ENCODE results near the gene PLD4.
"Not testable (repeated sequence)": the region's sequence is repeated elsewhere in the genome, so short reads cannot be mapped to it uniquely, and the experiment has no call there.

PLD4 gene

GRCh38 chr14:104887623-104888488, 36.8 kb upstream of the PLD4 start:
- no peak overlapping the region for H3K4me3 ChIP-seq (ENCODE audit: low read depth, low read length)
- TF ChIP-seq CTCF (IDR thresholded peaks at IDR 0.05; ENCODE audit: control insufficient read depth, extremely low read depth, insufficient read depth): no peak
- DNase-seq (ENCODE audit: low read depth): no peak

- no peak for DNase-seq (ENCODE audit: low read depth)
- no peak for TF ChIP-seq CTCF (IDR thresholded peaks at IDR 0.05; ENCODE audit: control insufficient read depth, extremely low read depth, insufficient read depth)
- H3K4me3 ChIP-seq (ENCODE audit: low read depth, low read length): no peak overlapping the region
Measured at GRCh38 chr14:104888489-104889374, 35.9 kb upstream of the PLD4 start.

- H3K4me3 ChIP-seq (ENCODE audit: low read depth, low read length): no peak overlapping the region
- no peak for DNase-seq (ENCODE audit: low read depth)
- TF ChIP-seq CTCF (IDR thresholded peaks at IDR 0.05; ENCODE audit: control insufficient read depth, extremely low read depth, insufficient read depth): no peak
Measured at GRCh38 chr14:104889375-104889757, 35.3 kb upstream of the PLD4 start.

GRCh38 chr14:104890292-104890691, 34.4 kb upstream of the PLD4 start:
- H3K4me3 ChIP-seq (ENCODE audit: low read depth, low read length); DNase-seq (ENCODE audit: low read depth): not testable (repeated sequence)

- no peak for TF ChIP-seq CTCF (IDR thresholded peaks at IDR 0.05; ENCODE audit: control insufficient read depth, extremely low read depth, insufficient read depth)
- no peak for DNase-seq (ENCODE audit: low read depth)
Measured at GRCh38 chr14:104891121-104891551, 33.5 kb upstream of the PLD4 start.

GRCh38 chr14:104891664-104892530, 32.8 kb upstream of the PLD4 start:
- no peak for DNase-seq (ENCODE audit: low read depth)

More at GRCh38 chr14:104891121-104891551, 33.5 kb upstream of the PLD4 start:
- H3K4me3 ChIP-seq (ENCODE audit: low read depth, low read length): no peak overlapping the region

More at GRCh38 chr14:104891664-104892530, 32.8 kb upstream of the PLD4 start:
- no peak overlapping the region for H3K4me3 ChIP-seq (ENCODE audit: low read depth, low read length)
- no peak for TF ChIP-seq CTCF (IDR thresholded peaks at IDR 0.05; ENCODE audit: control insufficient read depth, extremely low read depth, insufficient read depth)
